Heart left ventricle (tissue), 16 donors: Measurements from ENCODE around the gene VAMP2. TPM values are rescaled to one million over a fixed set of nuclear protein-coding genes. Genes with fewer than 3 reads are reported as not detected.

ENCODE experiments used
- ATAC-seq, 4 donors: fragments of 200-7000 bp; cut with Tn5 transposase; one replicate each; pipeline ENCODE4 v1.9.1; 2020 to 2022; ENCODE audit warnings: moderate library complexity in 4 of 4, mild to moderate bottlenecking in 3 of 4, moderate number of reproducible peaks in 1 of 4
- DNase-seq, 5 donors: peaks; one replicate each; pipeline ENCODE4 v3.0.0-alpha.2; 2020
- H3K27ac ChIP-seq, 12 donors: fragments of 200-600 bp; sonication (generic) in 4 of 12; one replicate each; pipeline versions ENCODE4 v1.5.0 to v1.8.0; 2016 to 2022; ENCODE audit warnings: mild to moderate bottlenecking in 2 of 12
- H3K27me3 ChIP-seq, 9 donors: fragments of 200-600 bp; sonication (generic) in 2 of 9; one replicate each; pipeline versions ENCODE4 v1.5.1 to v1.8.0; 2016 to 2022; ENCODE audit warnings: mild to moderate bottlenecking in 3 of 9
- H3K36me3 ChIP-seq, 9 donors: fragments of 200-600 bp; sonication (generic) in 2 of 9; one replicate each; pipeline versions ENCODE4 v1.5.0 to v1.8.0; 2018 to 2022; ENCODE audit warnings: mild to moderate bottlenecking in 2 of 9
- H3K4me1 ChIP-seq, 12 donors: fragments of 200-600 bp; sonication (generic) in 4 of 12; one replicate each; pipeline versions ENCODE4 v1.5.0 to v1.8.0; 2016 to 2022; ENCODE audit warnings: mild to moderate bottlenecking in 3 of 12
- H3K4me3 ChIP-seq, 12 donors: fragments of 200-600 bp; sonication (generic) in 4 of 12; one replicate each; pipeline versions ENCODE4 v1.5.0 to v1.8.0; 2017 to 2022; ENCODE audit warnings: mild to moderate bottlenecking in 9 of 12, moderate library complexity in 4 of 12
- H3K9me3 ChIP-seq, 12 donors: fragments of 200-600 bp; sonication (generic) in 4 of 12; one replicate each; pipeline versions ENCODE4 v1.5.0 to v1.8.0; 2016 to 2022; ENCODE audit warnings: mild to moderate bottlenecking in 1 of 12
- CTCF ChIP-seq, 12 donors: fragments of 200-600 bp; sonication (generic) in 4 of 12; IDR thresholded peaks; one replicate each; pipeline versions ENCODE4 v1.5.0 to v1.8.0; 2018 to 2022; ENCODE audit warnings: antibody characterized with exemption in 12 of 12, mild to moderate bottlenecking in 5 of 12
- POLR2A ChIP-seq, 2 donors: fragments of 450-650 bp; IDR thresholded peaks; one replicate each; pipeline ENCODE4 v1.6.1; 2017; ENCODE audit warnings: antibody characterized with exemption in 2 of 2, mild to moderate bottlenecking in 2 of 2, moderate library complexity in 2 of 2
- WGBS, 4 donors: extraction: QIAGEN DNeasy Blood & Tissue Kit in 2 of 4; methylation state at CpG; one replicate each; pipeline versions ENCODE4 v1.1.5 to v1.1.7; 2013 to 2018; 5-methylcytosine and 5-hydroxymethylcytosine counted together
- intact Hi-C, 10 donors: fragments of 100-400 bp; cut with DNase I; formaldehyde crosslinking; loops; one replicate each; pipeline versions ENCODE4 v1.11.1 to v1.14.2; 2022
- polyA plus RNA-seq, 2 donors: library from polyadenylated mRNA; stranded (reverse); fragments of 200-250 nt; gene quantifications; one replicate each; pipeline ENCODE4 v1.2.3, GENCODE V29; 2013
- total RNA-seq, 9 donors: library from RNA; depleted of rRNA in 2 of 9; stranded (reverse); fragments of >200 nt in 2 of 9; fragmentation: NEBNext Ultra II Directional in 3 of 9; extraction: Animal tissue kit (Norgen Biotek cat#: 25700) in 3 of 9; gene quantifications; one replicate each; pipeline versions ENCODE4 v1.1.0 to v1.2.4, GENCODE V29; 2016 to 2023
- donor health status: ischemic (EF 13 %, LVEDD 7.1; RV severe dilation, severe dysfunction).
- donor health status: healthy with polysubstance abuse.
- donor health status: DM: no; HTN: yes; CAD: no.
- donor health status: DM: no; HTN: no; CAD: no.
- donor health status: ischemic (EF 25% LVEDD 6.9; RV normal size, moderate dysfunction).
- donor health status: ischemic (EF 25% LVEDD 5.7; RV mildly dilated, moderate dysfunction).
- donor health status: healthy.
- donor health status: DM: yes; HTN: yes; CAD: no.
- donor health status: ischemic (EF 35%, LVEDD 5.7; RV mildly dilated, moderate dysfunction).
- donor health status: nonischemic (EF 11% LVEDD 7.7; RV severe dilation, severe dysfunction).
- donor health status: DM: yes; HTN: yes; CAD: no.
- donor health status: PGD.
- donor health status: ischemic (EF 29% LVEDD 5.4; RV normal size, mild dysfunction).
- donor health status: nonischemic (EF 23%, LVEDD 6.1; RV moderate dilation, normal function).

The VAMP2 gene
- total and polyA plus RNA-seq, 11 donors: 21.5 to 67.2 (median 50.6) TPM

- Histone ChIP-seq H3K4me1 (peaks cover 0 to 42% (median 15%) of the 10 kb centered on the region in 12 donors), H3K9me3 (no peaks in the 10 kb centered on the region), H3K36me3 (peaks cover 8 to 38% (median 35%) of the 10 kb centered on the region in 9 donors), H3K27ac (peak overlapping the region in 10 of 12 donors; percentile 58 to 89 (median 84)), H3K27me3 (no peaks in the 10 kb centered on the region), H3K4me3 (peak overlapping the region in 8 of 12 donors; percentile 2 to 48 (median 33))
- 30 to 46% (median 36%) methylated on average over 21 of the region's 21 CpGs for WGBS, 4 donors
- no peak for DNase-seq
- no peak for TF ChIP-seq CTCF (IDR thresholded peaks at IDR 0.05)
- no peak for TF ChIP-seq POLR2A (IDR thresholded peaks at IDR 0.05)
- no peak for ATAC-seq
- intact Hi-C loops: loop anchor here in 7 of 10 donors (1.0 to 10.0 kb wide), 8 partner anchors 15 to 301 kb away; partner anchors contain the start of genes PER1 (in 1 of the 7) and VAMP2 (in 1 of the 7)
Observed at GRCh38 chr17:8137645-8138373, 24.9 kb downstream of the VAMP2 start.

- intact Hi-C loops: loop anchor here in 1 of 10 donors (10.0 kb wide), 1 partner anchor 51 kb away; no protein-coding TSS in a partner anchor
- Histone ChIP-seq H3K4me3 (no peak overlapping the region), H3K4me1 (peaks cover 0 to 11% (median 9%) of the 10 kb centered on the region in 12 donors), H3K9me3 (no peaks in the 10 kb centered on the region), H3K36me3 (no peaks in the 10 kb centered on the region), H3K27ac (no peak overlapping the region), H3K27me3 (peaks cover 0 to 15% (median 0%) of the 10 kb centered on the region in 9 donors)
- DNase-seq (no peak), ATAC-seq (no peak)
- 88 to 93% (median 92%) methylated on average over 4 of the region's 4 CpGs for WGBS, 4 donors
- TF ChIP-seq POLR2A (IDR thresholded peaks at IDR 0.05) (no peak), CTCF (IDR thresholded peaks at IDR 0.05) (no peak)
Observed at GRCh38 chr17:8133941-8134340, 28.8 kb downstream of the VAMP2 start.

- intact Hi-C loops: loop anchor here in 1 of 10 donors (10.0 kb wide), 1 partner anchor 51 kb away; no protein-coding TSS in a partner anchor
- DNase-seq: no peak
- WGBS, 4 donors: 70 to 80% (median 73%) methylated on average over 12 of the region's 12 CpGs
Observed at GRCh38 chr17:8133399-8133798, 29.3 kb downstream of the VAMP2 start.

More at GRCh38 chr17:8133399-8133798, 29.3 kb downstream of the VAMP2 start:
- no peaks in the 10 kb centered on the region for H3K36me3 ChIP-seq
- peaks cover 0 to 19% (median 0%) of the 10 kb centered on the region in 9 donors for H3K27me3 ChIP-seq
- H3K9me3 ChIP-seq: no peaks in the 10 kb centered on the region
- no peak overlapping the region for H3K27ac ChIP-seq
- no peak overlapping the region for H3K4me3 ChIP-seq
- peaks cover 0 to 9% (median 7%) of the 10 kb centered on the region in 12 donors for H3K4me1 ChIP-seq
- no peak for TF ChIP-seq CTCF (IDR thresholded peaks at IDR 0.05)
- TF ChIP-seq POLR2A (IDR thresholded peaks at IDR 0.05): no peak
- ATAC-seq: no peak
